Activated B cell treated with CpG ODN at 0.5 μM for 24 hours (primary cell): ENCODE measurements around the gene CEP128. TPM values are rescaled to one million over a fixed set of nuclear protein-coding genes. Genes with fewer than 3 reads are reported as not detected.

ENCODE experiments used
- ATAC-seq: fragments of 200-7000 bp; cut with Tn5 transposase; one replicate; pipeline ENCODE4 v1.10.0; 2021; ENCODE audit warnings: low read depth, mild to moderate bottlenecking, moderate library complexity
- CTCF ChIA-PET: fragments of 350-600 bp; sonication (Branson Sonifier 250); formaldehyde crosslinking; loops from one replicate; lab custom pipeline; 2021; ENCODE audit warnings: antibody characterized with exemption; lab: Charles Lee
- POLR2A ChIA-PET: fragments of 350-600 bp; sonication (Branson Sonifier 250); formaldehyde crosslinking; loops from one replicate; lab custom pipeline; 2021; ENCODE audit warnings: antibody characterized with exemption; lab: Charles Lee
- DNase-seq: peaks from one replicate; pipeline ENCODE4 v3.0.0; 2022
- H3K27ac Mint-ChIP-seq: one replicate; pipeline ENCODE4 v1.8.0; 2020; ENCODE audit warnings: mixed read lengths
- H3K27me3 Mint-ChIP-seq: one replicate; pipeline ENCODE4 v1.8.0; 2021; ENCODE audit warnings: mixed read lengths
- H3K36me3 Mint-ChIP-seq: one replicate; pipeline ENCODE4 v1.8.0; 2021; ENCODE audit warnings: low read depth, mixed read lengths
- H3K4me1 Mint-ChIP-seq: one replicate; pipeline ENCODE4 v1.8.0; 2021; ENCODE audit warnings: mixed read lengths
- H3K4me3 Mint-ChIP-seq: one replicate; pipeline ENCODE4 v1.8.0; 2020; ENCODE audit warnings: mild to moderate bottlenecking, mixed read lengths
- H3K9me3 Mint-ChIP-seq: one replicate; pipeline ENCODE4 v1.8.0; 2020; ENCODE audit warnings: mixed read lengths
- intact Hi-C: fragments of 100-400 bp; cut with micrococcal nuclease; formaldehyde crosslinking; loops from one replicate; pipeline ENCODE4 v1.15.1; 2024
- total RNA-seq: library from RNA; stranded (reverse); gene quantifications from 2 replicates; pipeline ENCODE4 v1.2.3, GENCODE V29; 2022
- TF ChIP-seq, protein P1 (sequence below): fragments of 200-600 bp; IDR thresholded peaks from one replicate; pipeline ENCODE4 v1.8.0; 2022; ENCODE audit warnings: antibody characterized with exemption, mild to moderate bottlenecking

The CEP128 gene
- total RNA-seq, 1 donor from 2014 or later: 25.0 TPM

DNA sequence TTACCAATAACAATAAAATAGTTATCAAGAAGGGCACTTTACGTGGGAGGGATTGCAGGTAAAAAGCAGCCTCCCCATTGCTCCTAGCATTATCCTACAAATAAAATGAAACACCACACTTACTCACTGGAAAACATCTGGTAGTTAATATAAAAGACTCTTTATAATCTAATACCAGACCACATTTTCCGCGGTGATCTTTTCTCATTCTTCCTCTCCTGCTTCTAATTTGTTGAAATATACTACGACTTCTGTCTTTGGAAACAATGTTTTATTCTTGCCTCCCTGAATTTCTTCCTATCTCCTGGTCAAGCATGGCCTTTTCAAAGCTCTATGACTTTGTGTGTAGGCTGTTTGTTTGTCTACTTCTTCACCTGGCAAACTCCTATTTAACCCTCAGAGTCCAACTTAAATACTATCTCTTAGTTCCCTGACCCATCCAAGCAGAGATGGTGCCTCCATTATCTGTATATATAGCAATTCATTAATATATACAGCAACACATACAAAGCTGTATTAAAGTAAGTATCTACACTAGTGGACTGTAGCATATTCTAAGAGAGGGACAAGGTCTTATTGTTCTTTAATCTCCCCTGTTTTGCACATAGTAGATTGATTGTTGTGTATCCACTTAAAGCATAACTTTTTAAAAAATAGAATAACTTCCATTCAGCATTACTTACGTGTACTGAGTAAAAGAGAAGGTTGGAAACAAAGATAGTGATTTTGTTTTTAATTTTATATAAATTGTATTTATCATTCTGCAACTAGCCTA lies 228.3 kb downstream of the CEP128 start:
- POLR2A ChIA-PET: no interaction called here
- no peaks in the 10 kb centered on the region for H3K9me3 Mint-ChIP-seq
- no peak for ATAC-seq
- CTCF ChIA-PET: no interaction called here
- H3K4me3 Mint-ChIP-seq: no peak overlapping the region
- TF ChIP-seq, protein P1, sequence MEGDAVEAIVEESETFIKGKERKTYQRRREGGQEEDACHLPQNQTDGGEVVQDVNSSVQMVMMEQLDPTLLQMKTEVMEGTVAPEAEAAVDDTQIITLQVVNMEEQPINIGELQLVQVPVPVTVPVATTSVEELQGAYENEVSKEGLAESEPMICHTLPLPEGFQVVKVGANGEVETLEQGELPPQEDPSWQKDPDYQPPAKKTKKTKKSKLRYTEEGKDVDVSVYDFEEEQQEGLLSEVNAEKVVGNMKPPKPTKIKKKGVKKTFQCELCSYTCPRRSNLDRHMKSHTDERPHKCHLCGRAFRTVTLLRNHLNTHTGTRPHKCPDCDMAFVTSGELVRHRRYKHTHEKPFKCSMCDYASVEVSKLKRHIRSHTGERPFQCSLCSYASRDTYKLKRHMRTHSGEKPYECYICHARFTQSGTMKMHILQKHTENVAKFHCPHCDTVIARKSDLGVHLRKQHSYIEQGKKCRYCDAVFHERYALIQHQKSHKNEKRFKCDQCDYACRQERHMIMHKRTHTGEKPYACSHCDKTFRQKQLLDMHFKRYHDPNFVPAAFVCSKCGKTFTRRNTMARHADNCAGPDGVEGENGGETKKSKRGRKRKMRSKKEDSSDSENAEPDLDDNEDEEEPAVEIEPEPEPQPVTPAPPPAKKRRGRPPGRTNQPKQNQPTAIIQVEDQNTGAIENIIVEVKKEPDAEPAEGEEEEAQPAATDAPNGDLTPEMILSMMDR: no peak
- intact Hi-C loops: no loop called here
- no peak for DNase-seq
- no peak overlapping the region for H3K27ac Mint-ChIP-seq
- no peaks in the 10 kb centered on the region for H3K27me3 Mint-ChIP-seq
- H3K36me3 Mint-ChIP-seq: no peaks in the 10 kb centered on the region
- H3K4me1 Mint-ChIP-seq: peaks cover 2% of the 10 kb centered on the region

DNA sequence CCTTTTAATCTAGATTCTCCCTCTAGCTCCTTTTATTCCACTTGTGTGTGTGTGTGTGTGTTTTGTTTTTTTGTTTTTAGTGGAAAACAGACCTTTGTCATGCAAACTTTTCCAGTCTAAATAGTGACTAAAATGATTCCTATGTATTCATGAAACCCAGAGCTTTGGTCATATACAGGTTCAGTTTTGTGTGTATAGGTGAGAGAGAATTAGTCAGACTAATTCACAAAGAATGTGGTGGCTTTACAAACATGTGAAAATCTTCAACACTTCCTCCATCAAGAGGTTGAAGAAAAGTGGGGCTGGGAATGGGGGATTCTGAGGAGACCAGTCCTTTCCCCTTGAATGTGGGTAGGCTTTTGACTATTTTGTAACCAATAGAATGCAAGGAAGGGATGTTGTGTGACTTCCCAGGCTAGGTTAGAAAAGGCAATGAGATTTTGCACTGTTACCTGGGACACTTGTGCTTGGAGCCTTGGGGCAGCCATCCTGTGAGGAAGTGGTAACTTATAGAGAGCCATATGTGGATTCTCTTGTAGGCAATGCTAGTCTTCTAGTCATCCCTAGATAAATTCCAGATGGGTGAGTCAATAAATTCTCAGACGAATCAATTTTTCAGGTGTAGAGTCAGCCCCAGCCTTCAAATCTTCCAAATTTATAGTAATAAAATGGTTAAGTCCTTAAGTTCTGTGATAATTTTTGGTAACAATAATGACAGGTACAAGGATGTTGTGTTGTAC lies 236.1 kb downstream of the CEP128 start:
- DNase-seq: no peak
- TF ChIP-seq, protein P1: no peak
- H3K4me1 Mint-ChIP-seq: no peaks in the 10 kb centered on the region
- H3K27ac Mint-ChIP-seq: no peak overlapping the region
- ChIA-PET CTCF (no interaction called here), POLR2A (no interaction called here)
- H3K27me3 Mint-ChIP-seq: no peaks in the 10 kb centered on the region
- no peak for ATAC-seq
- H3K36me3 Mint-ChIP-seq: no peaks in the 10 kb centered on the region
- no peak overlapping the region for H3K4me3 Mint-ChIP-seq
- H3K9me3 Mint-ChIP-seq: no peaks in the 10 kb centered on the region
- intact Hi-C loops: no loop called here

DNA sequence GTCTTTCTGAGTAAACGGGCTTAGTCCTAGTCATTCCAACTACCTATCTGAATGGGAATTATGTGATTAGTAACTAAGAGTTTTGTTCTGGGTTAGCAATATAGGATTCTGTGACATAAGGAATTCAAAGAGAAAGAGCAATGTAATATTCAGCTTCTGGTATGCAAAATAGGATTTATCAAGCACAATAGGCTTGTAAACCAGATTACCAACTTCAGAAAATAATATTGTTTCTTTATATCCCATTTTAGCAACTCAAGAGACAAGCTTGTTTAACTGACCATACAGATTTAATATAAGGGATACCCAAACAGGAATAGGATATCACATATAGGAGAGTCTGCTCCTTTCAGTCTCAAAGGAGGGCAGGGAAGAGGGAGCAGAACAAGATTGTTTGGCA lies 240.9 kb downstream of the CEP128 start:
- CTCF ChIA-PET: no interaction called here

DNA sequence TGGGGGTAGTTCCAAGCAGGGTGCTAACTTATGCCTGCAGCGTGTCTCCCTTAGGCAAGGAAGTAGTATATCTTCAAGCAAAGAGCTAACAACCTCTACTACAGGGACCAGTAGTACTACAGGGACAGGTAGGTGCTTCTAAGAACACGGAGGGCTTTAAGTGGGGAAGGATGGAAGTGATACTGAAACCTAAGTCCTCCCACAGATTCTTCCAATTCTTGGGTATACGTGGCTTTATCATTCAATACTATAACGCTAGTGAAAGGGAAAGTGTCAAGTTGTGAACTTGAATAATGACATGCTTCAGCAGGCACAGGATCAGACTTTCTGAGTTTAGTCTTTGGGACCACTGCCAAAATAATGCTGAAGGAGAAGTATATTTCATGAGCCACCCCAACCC lies 241.7 kb downstream of the CEP128 start:
- ATAC-seq: no peak
- Mint-ChIP-seq H3K4me3 (no peak overlapping the region), H3K36me3 (no peaks in the 10 kb centered on the region), H3K27ac (no peak overlapping the region), H3K27me3 (no peaks in the 10 kb centered on the region), H3K9me3 (no peaks in the 10 kb centered on the region), H3K4me1 (no peaks in the 10 kb centered on the region)
- CTCF ChIA-PET: no interaction called here
- TF ChIP-seq, protein P1: no peak
- no peak for DNase-seq
- intact Hi-C loops: no loop called here
- POLR2A ChIA-PET: no interaction called here

More for the DNA sequence above, 240.9 kb downstream of the CEP128 start:
- TF ChIP-seq, protein P1: no peak
- H3K27ac Mint-ChIP-seq: no peak overlapping the region
- POLR2A ChIA-PET: no interaction called here
- no peak for DNase-seq
- ATAC-seq: no peak
- no peaks in the 10 kb centered on the region for H3K27me3 Mint-ChIP-seq
- no peaks in the 10 kb centered on the region for H3K36me3 Mint-ChIP-seq
- H3K4me3 Mint-ChIP-seq: no peak overlapping the region
- intact Hi-C loops: no loop called here
- H3K4me1 Mint-ChIP-seq: no peaks in the 10 kb centered on the region
- no peaks in the 10 kb centered on the region for H3K9me3 Mint-ChIP-seq

DNA sequence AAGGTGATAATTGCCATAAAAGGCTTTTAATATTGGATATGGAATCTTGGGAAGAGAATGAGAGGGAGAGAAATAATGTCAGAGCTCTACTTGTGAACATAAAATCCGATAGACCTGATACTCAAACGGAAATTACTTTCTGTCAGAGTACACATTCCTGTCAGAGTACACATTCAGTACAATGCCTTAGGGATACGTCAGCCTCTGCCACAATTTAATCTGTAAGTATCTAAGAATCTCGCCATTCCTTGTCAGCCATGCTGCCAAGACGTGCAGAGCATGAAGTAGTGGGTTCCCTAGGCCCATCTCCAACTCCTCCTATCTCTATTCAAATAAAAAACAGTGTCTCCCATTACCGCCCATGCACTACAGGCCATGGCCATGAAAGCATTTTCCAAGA lies 242.6 kb downstream of the CEP128 start:
- TF ChIP-seq, protein P1: no peak
- DNase-seq (no peak), ATAC-seq (no peak)
- no peaks in the 10 kb centered on the region for H3K27me3 Mint-ChIP-seq
- no peak overlapping the region for H3K27ac Mint-ChIP-seq
- H3K9me3 Mint-ChIP-seq: no peaks in the 10 kb centered on the region
- no peak overlapping the region for H3K4me3 Mint-ChIP-seq
- ChIA-PET CTCF (no interaction called here), POLR2A (no interaction called here)
- intact Hi-C loops: no loop called here
- H3K36me3 Mint-ChIP-seq: no peaks in the 10 kb centered on the region
- H3K4me1 Mint-ChIP-seq: no peaks in the 10 kb centered on the region
